ENCODE measurements around the gene UGP2.

Gene UGP2

DNA sequence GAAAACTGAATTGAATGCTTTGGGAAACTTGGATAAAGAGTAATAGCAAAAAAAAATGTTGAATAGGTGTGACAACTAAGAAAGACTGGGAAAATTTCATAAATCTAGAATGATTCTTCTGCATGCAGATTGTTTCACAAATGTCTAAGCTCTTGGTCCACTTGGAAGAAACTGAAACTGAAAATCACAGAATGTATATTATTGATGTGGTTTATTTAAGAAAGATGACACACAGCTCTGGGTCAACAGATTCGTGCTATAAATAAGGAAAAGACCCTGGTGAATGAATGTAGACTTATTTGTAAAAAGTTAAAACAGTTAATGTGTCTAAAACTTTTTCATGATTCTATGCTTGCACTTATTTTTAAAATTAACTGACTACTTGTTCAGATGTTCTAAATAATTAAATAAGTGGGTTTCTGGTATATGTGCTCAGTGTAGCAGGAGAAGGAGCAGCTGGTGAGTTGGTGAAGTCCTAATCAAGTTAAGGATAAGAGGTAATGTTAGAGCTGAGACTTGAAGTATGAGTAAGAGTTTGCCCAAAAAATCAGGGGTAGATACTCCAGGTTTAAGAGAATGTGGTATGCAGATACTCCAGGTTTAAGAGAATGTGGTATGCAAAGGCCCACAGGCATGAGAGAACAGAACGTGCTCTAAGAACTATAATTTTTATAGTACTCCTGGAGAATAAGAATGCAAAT, 24.5 kb downstream of the UGP2 start:
- DNase-seq: no peak

DNA sequence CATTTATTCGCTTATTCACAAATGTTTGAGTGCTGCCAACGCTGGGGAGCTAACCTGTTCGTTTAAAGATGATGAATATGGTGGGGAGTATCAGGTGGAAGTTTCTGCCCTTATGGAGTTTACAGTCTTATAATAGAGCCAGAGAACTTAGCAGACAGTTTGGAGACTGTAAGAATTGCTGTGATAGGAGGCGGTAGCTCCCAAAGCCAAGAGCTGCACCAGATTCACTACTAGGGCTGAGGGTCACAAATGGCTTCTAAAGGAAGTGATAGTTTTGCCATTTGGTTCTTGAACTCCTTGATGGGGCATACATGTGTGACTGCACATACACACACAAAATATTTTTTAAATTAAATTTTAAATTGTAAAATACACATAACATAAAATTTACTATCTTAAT, 29.0 kb downstream of the UGP2 start:
- no peak for DNase-seq

DNA sequence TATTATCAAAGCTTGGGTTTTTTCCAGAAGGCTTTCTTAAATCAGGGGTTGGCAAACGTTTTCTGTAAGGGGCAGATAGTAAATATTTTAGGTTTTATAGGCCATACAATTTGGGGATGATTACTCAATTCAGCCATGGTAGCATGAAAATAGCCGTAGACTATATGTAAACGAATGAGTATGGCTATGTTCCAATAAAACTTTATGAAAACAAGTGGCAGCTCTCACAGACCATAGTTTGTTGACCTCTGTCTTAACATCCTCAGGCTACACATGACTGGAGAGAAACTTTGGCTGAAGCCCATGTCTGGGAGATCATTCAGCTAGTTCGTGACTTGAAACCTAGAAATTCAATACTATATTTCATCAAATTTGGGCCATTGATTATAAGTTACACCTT, 30.2 kb downstream of the UGP2 start:
- no peak for DNase-seq

DNA sequence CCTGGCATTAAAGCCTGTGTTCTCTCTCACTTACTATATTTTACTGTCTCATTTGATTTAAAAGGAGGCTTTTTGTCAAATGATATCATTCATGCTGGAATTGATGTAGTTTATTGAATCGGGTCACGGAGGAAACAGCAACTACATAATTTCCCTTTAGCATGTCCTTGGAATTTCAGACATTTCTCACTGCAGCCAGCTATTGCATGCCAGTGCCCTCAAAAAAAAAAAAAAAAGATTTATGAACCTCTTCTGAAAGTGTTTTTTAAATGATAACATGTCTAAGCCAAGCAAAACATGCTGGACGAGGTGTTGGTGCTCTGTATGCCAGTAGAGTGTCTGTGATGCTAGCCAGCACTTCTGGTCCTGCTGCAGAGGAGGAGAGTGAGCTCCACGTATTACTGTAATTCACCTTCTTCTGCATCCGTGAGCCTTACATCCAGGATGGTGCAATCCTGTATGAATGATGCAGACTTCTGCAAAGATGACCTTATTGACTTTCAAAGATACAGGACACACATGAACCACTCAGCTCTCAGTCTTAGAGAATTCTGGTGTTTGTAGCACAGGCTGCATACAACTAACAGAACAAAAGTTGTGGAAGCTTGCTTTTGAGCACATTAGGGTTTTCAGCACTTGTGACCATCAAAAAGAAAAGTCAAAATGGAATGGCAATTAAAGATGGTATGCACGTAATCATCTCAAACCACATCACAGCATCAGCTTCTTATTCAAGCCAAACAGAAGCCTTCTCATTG, 31.1 kb downstream of the UGP2 start:
- DNase-seq: no peak

DNA sequence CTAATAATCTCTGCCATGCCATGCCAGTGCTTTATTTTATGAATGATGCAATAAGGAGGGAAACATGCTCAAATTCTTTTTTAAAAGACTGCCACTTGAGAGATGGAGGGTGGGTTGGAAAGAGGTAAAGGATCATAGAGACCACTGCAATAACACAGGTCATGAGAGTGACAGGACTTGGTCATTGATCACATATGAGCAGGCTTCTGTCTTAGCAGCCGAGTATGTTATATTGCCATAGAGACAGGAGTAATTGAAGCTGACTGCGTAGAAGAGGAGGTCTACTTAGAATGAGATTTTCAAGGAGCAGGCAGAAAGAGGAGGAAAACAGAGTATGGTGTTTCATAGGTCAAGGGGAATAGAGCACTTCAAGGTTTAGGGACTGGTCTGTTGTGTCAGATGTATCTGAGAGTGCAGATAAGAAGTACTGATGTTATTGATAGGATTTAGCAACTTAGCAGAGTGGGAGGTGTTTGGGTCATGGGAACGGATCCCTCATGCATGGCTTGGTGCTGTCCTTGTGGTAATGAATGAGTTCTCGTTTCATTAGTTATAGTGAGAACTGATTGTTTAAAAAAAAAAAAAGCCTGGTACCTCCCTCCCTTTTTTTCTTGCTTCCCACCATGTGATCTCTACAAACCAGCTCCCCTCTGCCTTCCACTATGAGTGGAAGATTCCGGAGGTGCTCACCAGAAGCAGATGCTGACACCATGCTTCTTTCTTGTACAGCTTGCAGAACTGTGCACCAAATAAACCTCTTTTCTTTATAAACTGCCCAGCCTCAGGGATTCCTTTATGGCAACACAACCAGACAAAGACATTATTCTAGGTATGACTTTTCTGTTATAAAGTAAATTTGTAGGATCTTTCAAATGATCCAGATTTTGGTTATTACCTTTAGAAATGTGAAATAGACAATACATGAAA, 32.8 kb downstream of the UGP2 start:
- no peak for DNase-seq

DNA sequence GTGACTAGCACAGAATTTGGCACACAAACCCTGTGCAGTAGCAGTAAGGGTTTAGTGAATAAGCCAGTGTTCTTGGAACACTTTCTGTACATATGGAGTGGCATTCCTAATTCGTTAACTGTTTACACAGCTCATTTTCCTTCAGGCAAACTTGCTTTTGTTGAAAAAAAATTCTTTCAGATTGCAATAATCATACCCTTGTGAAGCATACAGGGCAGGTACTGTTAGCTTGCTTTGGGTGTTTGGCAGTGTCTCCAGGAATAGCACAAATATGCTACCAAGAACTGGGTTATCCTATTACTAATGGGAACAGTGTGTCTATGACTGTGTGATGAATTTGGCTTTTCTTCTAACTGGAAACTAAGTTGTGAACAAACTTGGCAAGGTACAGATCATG, 33.4 kb downstream of the UGP2 start:
- no peak for DNase-seq

DNA sequence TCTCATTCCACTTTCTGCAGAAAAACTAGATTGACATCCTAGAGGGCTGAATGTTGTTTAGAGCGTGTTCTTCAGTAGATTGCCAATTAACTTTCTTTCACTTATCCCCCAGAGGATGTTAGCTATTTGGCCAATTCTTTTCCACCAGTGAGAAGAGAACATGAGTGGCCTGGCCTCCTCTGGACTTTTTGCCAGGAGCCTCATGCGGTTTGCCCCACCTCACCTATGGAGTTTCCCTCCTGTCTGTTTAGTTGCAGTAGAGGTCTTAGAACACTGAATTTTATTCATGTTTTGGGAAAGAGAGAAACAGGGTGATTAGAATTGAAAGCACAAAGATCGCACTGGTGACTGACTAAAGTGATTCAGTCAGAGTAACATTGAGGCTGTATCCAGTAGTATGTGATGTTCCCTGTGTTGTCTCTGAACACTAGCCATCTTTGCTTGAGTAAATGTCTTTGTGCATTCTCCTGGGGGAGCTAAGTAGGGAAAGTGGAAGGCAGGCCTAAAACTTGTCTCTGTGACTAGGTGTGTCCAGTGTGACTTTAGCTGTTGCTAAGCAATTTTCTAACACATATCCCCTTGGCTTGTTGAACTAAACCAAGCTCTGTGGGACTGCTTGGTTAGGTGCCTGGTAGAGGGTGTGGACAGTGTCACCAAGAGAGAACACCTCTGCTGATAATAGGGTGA, 34.0 kb downstream of the UGP2 start:
- no peak for DNase-seq

DNA sequence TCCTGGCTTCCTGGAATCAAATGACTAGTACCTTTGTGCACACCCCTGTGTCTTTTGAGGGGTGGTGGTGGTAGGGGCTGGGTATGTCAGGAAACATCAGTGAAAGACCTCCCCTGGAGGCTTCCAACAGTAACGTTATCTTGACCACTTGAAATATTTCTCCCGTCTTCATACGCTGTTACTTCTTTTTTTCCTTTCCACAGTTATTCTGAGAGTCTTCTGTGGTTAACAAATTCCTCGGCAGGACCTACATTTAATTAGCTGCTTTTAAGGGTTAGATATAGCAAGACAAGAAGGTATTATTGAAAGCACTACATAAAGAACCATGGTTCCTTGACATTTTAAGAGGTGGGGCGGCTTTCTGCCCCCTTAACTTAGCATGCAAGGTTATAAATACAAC, 34.6 kb downstream of the UGP2 start:
- peak; percentile 18 to 27 for DNase-seq

DNA sequence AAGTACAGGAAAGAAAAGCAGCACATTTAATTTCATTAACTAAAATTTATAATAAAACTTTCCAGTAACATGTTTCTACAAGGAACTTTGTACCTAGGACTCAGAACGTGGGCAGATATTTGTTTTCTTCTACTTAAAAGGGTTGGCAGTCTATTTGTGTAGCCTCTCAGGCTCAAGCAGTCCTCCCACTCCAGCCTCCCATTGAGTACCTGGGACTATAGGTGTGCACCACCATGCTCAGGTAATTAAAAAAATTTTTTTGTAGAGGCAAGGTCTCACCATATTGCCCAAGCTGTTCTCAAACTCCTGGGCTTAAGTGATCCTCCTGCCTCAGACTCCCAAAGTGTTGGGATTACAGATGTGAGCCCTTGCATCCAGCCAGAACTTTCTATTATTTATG, 36.8 kb downstream of the UGP2 start:
- DNase-seq: no peak

DNA sequence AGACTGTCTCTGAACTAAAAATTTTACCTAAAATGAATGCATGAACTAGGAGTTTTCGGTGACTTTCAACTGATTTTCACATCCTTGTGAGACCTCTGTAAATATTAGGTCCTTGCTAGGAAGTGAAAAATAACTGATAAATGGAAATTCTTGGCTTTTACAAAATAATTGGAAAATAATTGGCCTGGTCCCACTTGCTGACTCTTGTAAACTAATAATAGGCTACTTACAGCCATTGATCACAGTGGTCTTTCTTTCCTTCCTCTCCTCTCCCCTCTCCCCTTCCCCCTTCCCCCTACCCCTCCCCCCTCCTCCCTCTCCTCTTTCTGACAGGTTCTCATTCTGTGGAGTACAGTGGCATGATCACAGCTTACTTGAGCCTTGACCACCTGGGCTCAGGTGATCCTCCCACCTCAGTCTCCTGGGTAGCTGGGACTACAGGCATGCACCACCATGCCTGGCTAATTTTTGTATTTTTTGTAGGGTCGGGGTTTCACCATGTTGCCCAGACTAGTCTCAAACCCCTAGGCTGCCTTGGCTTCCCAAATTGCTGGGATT, 38.3 kb downstream of the UGP2 start:
- no peak for DNase-seq

DNA sequence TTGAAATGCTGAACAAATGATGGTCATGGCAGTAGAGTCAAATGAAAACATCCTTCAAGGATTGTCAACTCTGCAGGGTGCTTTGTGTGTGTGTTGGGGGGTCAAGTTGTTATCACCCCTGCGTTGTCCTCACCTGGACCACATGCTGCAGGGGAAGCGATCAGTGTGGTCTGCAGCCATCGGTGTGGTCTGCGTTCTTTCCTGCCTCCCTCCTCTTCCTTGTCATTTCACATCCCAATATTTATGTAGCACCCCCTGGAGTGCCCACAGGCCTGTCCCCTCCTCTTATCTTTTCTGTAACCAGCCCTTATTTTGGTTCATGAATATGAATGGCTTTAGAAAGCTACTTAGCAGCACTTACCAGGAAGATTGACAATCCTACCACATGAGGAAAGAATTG, 38.9 kb downstream of the UGP2 start:
- no peak for DNase-seq

DNA sequence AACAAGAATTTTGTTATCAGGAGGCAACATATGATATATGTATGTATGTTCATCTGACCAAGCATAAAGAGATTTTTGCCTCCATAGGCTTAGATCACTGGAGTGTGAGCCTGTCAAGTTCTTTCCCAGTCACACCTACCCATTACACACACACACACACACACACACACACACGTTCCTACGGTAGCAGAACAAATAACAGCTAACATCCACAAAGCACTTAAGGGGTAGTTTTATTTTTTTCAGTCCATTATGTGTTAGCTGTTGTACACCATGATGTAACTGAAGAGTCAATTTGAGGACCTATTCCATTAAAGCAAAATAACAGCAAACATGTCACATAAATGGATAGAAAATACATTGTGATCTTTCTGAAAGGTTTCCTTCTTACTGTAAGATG, 39.5 kb downstream of the UGP2 start:
- peak; percentile 36 to 41 for DNase-seq

DNA sequence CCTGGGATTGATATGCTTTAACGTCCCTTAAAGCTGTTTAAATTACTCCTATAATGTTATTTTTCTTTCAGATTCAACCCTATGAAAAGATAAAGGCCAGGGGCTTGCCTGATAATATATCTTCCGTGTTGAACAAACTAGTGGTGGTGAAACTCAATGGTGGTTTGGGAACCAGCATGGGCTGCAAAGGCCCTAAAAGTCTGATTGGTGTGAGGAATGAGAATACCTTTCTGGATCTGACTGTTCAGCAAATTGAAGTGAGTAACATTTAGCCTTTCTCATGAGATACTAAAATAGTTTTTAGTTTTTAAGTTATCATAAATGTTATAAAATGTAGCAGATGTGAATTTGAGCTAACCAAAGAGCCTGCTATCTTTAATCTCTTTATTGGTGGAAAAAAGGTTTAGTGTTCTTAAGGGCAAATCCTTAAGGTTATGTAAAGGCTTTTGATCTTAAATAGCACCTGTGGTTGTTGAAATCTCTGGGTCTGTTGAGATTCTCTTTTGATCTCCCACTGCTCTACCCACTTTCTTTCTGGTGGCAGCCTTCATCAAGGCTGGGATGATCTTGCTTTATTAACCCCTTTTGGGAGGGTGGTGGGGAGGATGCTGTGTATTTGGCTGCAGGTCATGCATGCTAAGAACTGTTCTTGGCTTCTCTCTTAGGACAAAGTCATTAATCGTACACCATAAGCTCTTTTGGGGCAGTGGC, 40.9 kb downstream of the UGP2 start:
- DNase-seq: no peak

DNA sequence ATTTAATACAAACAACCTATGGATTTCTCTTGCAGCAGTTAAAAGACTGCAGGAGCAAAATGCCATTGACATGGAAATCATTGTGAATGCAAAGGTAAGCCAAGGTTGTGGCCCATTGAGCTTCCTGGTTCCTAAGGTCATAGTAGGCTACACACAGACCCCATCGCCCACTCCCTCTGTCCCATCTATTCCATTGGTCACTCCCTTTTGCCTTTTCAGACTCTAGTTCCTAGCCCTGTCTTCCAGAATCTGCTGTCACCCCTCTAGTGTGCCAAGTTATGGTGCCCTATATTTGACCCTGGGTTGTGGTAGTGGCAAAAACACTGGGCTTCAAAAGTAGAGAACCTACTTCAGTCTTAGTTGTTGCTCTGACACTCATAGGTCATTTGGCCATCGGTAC, 44.7 kb downstream of the UGP2 start:
- DNase-seq: no peak

DNA sequence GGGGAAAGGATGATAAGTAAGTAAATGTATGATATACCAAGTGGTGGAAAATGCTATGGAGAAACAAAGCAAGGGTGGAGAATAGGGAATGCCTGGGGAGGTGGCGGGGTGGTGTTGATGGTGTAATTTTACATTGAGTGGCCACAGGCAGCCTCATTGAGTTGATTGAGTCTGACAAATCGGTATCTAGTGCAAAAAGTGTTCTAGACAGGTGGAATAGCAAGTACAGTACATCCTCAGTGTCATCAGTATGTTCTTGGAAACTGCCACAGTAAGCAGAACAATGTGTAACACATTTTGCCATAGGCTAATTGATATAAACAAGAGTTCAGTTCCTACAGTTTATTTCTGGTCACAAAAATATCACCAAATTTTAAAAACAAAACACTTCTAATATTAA, 46.4 kb downstream of the UGP2 start:
- no peak for DNase-seq

DNA sequence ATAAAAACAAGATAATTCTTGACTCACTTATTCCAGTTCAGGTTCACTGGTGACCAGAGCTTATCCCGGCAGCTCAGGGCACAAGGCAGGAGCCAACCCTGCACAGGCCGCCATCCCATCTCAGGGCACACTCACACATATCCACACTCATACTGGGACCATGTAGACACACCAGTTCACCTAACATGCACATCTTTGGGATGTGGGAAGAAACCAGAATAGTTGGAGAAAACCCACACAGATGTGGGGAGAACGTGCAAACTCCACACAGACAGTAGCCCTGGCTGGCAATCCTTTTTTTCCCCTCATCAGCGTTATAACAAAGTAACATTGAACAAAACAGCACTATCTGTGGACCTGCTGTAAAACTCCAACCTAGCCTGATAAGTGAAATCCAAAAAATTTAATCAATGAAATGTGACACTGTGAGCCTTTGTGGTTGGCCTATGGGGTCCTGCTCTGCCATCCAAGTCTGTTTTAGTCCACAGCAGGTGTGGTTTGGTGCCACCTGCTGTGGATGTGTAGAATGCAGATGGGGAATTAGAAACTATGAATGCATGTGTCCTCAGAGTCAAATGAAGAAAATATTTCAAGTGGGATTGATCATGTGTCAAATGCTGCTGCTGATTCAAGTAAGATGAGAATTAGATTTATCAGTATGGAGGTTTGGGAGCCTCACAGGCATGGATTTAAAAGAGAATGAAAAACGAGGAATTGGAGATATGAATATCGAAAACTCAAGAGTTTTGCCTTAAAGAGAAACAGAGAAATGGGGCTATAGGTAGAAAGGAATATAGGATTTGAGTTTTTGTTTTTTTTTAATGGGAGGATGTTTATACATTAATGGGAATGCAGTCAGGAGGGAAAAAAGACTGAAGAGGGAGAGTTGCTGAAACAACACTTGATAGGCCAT, 47.0 kb downstream of the UGP2 start:
- peak; percentile 21 to 25 for DNase-seq

DNA sequence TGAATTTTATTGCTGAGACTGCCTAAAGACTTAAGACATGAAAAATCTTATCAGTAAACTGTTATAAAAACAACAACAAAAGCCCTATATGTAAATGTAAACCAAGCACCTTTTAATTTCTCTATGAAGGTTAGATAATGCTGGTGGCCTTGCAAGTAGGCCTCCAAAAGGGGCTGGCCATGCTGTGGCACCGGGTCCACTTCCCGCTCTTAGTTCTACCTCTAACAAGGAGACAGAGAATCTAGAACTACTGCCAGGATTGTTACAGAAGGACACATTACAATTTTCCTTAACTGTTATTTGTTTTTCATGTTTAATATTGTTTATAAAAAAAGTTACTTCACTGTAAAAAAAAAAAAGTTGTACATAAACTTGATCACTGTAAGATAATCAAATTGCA, 49.0 kb downstream of the UGP2 start:
- no peak for DNase-seq

DNA sequence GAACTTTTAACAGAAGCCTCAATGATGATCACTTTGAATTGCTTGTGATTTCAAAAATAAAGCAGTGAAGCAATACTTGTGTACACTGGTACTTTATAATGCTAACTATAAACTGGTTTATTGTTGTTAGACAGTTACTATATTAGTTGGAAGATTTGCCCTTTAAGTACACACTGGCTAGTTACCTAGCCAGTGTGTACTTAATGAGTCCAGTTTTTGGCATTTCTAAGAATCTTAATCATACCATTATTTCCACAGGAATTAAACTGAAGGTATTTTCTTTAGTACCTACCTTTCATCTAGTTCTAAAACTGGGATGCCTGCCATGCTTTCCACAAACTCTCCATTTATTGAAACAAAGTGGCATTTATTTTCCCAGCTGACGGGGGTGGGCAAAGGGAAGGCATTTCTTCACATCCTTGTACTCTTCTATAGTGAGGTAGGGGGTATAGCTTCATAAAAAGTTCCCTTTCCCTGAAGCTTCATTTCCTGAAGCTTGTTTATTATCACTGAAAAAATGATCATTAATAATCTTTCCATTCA, 49.9 kb downstream of the UGP2 start:
- DNase-seq: no peak

DNA sequence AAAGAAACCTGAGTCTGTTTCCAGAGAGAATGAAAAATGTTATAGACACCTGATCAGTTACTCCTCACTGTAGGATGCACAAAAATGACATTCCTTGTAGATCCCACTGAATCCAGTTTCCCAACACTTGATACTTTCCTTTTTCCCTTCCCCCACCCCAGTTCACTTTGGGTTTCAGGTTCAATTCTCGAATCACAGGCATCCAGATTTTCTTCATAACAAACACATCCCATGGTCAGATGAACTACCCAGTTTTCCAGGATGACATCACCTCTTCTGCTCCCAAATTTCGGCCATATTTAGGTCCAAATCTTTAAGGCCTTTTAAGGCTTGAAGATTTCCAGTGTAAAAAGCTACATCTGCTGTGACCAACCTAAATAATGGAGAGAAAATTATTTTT, 51.5 kb downstream of the UGP2 start:
- DNase-seq: no peak

DNA sequence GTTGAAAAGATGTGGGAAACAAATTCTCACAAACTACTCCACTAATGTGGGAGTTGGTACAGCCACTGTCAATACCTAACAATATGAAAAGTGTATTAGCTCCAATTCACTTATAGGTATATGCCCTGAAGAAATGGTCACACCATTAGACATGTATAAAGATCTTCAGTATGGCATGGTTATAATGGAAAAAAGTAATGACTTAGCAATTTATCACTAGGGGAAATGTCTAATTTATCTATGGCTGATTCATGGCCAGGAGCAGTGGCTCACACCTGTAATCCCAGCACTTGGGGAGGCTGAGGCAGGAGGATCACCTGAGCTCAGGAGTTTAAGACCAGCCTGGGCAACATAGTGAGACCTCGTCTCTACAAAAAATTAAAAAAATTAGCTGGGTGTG, 52.5 kb downstream of the UGP2 start:
- no peak for DNase-seq

DNA sequence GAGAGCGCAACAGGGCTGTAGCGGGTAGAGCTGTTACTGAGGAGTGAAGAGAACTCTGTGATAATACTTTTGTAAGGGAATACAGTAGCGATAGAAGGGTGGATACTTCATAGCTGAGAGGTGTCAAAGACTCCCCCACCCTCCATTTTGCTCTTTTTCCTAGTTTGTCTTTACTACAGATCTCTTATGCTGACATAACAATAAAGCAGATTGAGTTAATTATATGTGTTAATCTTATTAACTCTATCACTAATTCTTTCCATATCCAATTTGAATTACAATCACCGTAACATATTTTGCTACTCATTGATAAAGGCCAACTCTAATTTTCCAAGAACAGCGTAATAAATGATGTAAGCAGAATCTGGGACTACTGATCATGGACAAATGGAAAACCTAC, 57.1 kb downstream of the UGP2 start:
- no peak for DNase-seq
